GM12874 (cell line): ENCODE results near the gene LSMEM2.

Experiments used
- CTCF ChIP-seq: IDR thresholded peaks from 2 replicates; pipeline ENCODE4 v1.5.1; 2011; ENCODE audit warnings: low read depth, mild to moderate bottlenecking, control low read depth, low read length, moderate library complexity; ENCODE audit not compliant: insufficient read depth

The LSMEM2 gene

GRCh38 chr3:50316657-50317242 lies 37.9 kb downstream of the LSMEM2 start:
- TF ChIP-seq CTCF = no peak

GRCh38 chr3:50317300-50317699 lies 38.4 kb downstream of the LSMEM2 start:
- TF ChIP-seq CTCF = no peak

GRCh38 chr3:50318163-50318562 lies 39.3 kb downstream of the LSMEM2 start:
- TF ChIP-seq CTCF = no peak

GRCh38 chr3:50318615-50319014 lies 39.7 kb downstream of the LSMEM2 start:
- TF ChIP-seq CTCF = no peak

GRCh38 chr3:50319181-50319893 lies 40.5 kb downstream of the LSMEM2 start:
- no peak for TF ChIP-seq CTCF

GRCh38 chr3:50319894-50320625 lies 41.2 kb downstream of the LSMEM2 start:
- no peak for TF ChIP-seq CTCF

- TF ChIP-seq CTCF = no peak
These were observed 42.0 kb downstream of the LSMEM2 start for GRCh38 chr3:50320853-50321335.
